T47D (cell line): ENCODE data around the gene EMSY.

ENCODE experiments used
- DNase-seq, 2 experiments: peaks; one replicate each; pipeline versions ENCODE4 v3.0.0 to v3.0.0-alpha.2; 2011 to 2012; ENCODE audit warnings: low read depth in 1 of 2, low spot score in 1 of 2
- JUND ChIP-seq: IDR thresholded peaks from 2 replicates; pipeline ENCODE4 v1.6.1; 2012; ENCODE audit warnings: low read depth
- in situ Hi-C: cut with HindIII; loops from 2 replicates; pipeline ENCODE4 v1.10.0; 2016; ENCODE audit warnings: low sequenced_read_pairs, low pct_unique_long_range_greater_than_20kb

EMSY gene

GRCh38 chr11:76601724-76602123, 156.9 kb downstream of the EMSY start:
- no peak for DNase-seq
- TF ChIP-seq JUND = no peak
- in situ Hi-C loops = no loop called here

- TF ChIP-seq JUND = no peak
- DNase-seq = no peak
- in situ Hi-C loops = no loop called here
Observed at GRCh38 chr11:76602431-76602861, 157.6 kb downstream of the EMSY start.
